GM12878 (cell line): ENCODE data around the gene TIE1. TPM values are rescaled to one million over a fixed set of nuclear protein-coding genes. Genes with fewer than 3 reads are reported as not detected.

Source experiments
- EED ChIP-seq: sonication (generic); IDR thresholded peaks from 2 replicates; pipeline ENCODE4 v1.6.1; 2016; ENCODE audit warnings: antibody characterized with exemption, low read depth
- HDAC2 ChIP-seq: fragments of 200-600 bp; sonication (generic); IDR thresholded peaks from 2 replicates; pipeline ENCODE4 v1.6.1; 2017
- KLF5 ChIP-seq: fragments of 450-650 bp; IDR thresholded peaks from 2 replicates; pipeline ENCODE4 v1.6.1; 2014; ENCODE audit warnings: mild to moderate bottlenecking; ENCODE audit not compliant: partially characterized antibody
- NFYA ChIP-seq: IDR thresholded peaks from 2 replicates; pipeline ENCODE4 v1.6.1; 2011; ENCODE audit warnings: low read depth, mild to moderate bottlenecking, low read length, improper control_type of control experiment, borderline replicate concordance
- RAD21 ChIP-seq: IDR thresholded peaks from 2 replicates; pipeline ENCODE4 v1.6.1; 2011; ENCODE audit warnings: mild to moderate bottlenecking, low read depth, low read length, moderate library complexity; ENCODE audit not compliant: insufficient read depth
- RELA ChIP-seq: fragments of 450-650 bp; IDR thresholded peaks from 2 replicates; pipeline ENCODE4 v1.8.0; 2014; ENCODE audit warnings: borderline replicate concordance; ENCODE audit not compliant: partially characterized antibody
- RELB ChIP-seq: fragments of 450-650 bp; IDR thresholded peaks from 2 replicates; pipeline ENCODE4 v1.6.1; 2017; ENCODE audit warnings: low read depth, mild to moderate bottlenecking, moderate library complexity
- TCF3 ChIP-seq: IDR thresholded peaks from 2 replicates; pipeline ENCODE4 v1.6.1; 2012; ENCODE audit warnings: low read depth, mild to moderate bottlenecking, low read length, borderline replicate concordance; ENCODE audit not compliant: insufficient read depth
- ZBTB11 ChIP-seq: fragments of 450-650 bp; formaldehyde crosslinking; IDR thresholded peaks from 2 replicates; pipeline ENCODE4 v1.5.0; 2022; ENCODE audit warnings: mild to moderate bottlenecking, missing genetic modification characterization
- polyA plus RNA-seq, 11 experiments: library from polyadenylated mRNA; depleted of rRNA in 4 of 11; unstranded in 6 of 11; stranded (reverse) in 5 of 11; fragments of >200 nt; fragmentation: Nextera tagmentation in 4 of 11; fragmentation: Illumina TruSeq in 1 of 11; extraction: Ambion mirVana in 4 of 11; extraction: Trizol in 1 of 11; gene quantifications; 1 replicate in 1 of 11; 2 replicates in 10 of 11; pipeline versions ENCODE4 v1.2.1 to v1.2.3, GENCODE V29; 2011 to 2016; ENCODE audit warnings: inconsistent platforms in 2 of 11, missing spikeins in 2 of 11, low read depth in 1 of 11
- total RNA-seq, 4 experiments: library from RNA; depleted of rRNA in 3 of 4; stranded (reverse); fragments of >200 nt in 3 of 4; fragmentation: Illumina TruSeq in 1 of 4; extraction: Trizol in 1 of 4; gene quantifications; 2 replicates each; pipeline versions ENCODE4 v1.2.1 to v1.2.3, GENCODE V29; 2013 to 2021

TIE1 gene
- total and polyA plus RNA-seq, 10 of the 15 experiments (the other 5 are each of a cell fraction or from before 2014, with no cell fraction given), result 0.26 to 3.9 (median 1.3) TPM

- no peak for TF ChIP-seq TCF3
- no peak for TF ChIP-seq RELB
- no peak for TF ChIP-seq ZBTB11 (CRISPR knock-in tag)
- TF ChIP-seq RELA, result no peak
- no peak for TF ChIP-seq RAD21
- TF ChIP-seq KLF5, result no peak
- TF ChIP-seq HDAC2, result no peak
- TF ChIP-seq EED, result no peak
- TF ChIP-seq NFYA, result no peak
Measured at GRCh38 chr1:43270421-43271095, 30.2 kb upstream of the TIE1 start (continued).
